NK-92 (cell line): ENCODE measurements around the gene TGFBR2.

Source experiments
- DNase-seq: peaks from one replicate; lab custom pipeline; 2025; ENCODE audit not compliant: unreplicated experiment; lab: John Stamatoyannopoulos, UW

TGFBR2 gene

DNA sequence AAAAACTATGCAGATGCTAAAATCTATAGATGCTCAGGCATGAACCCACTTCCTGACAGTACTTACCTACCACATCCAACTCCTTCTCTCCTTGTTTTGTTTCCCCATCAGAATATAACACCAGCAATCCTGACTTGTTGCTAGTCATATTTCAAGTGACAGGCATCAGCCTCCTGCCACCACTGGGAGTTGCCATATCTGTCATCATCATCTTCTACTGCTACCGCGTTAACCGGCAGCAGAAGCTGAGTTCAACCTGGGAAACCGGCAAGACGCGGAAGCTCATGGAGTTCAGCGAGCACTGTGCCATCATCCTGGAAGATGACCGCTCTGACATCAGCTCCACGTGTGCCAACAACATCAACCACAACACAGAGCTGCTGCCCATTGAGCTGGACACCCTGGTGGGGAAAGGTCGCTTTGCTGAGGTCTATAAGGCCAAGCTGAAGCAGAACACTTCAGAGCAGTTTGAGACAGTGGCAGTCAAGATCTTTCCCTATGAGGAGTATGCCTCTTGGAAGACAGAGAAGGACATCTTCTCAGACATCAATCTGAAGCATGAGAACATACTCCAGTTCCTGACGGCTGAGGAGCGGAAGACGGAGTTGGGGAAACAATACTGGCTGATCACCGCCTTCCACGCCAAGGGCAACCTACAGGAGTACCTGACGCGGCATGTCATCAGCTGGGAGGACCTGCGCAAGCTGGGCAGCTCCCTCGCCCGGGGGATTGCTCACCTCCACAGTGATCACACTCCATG lies 65.3 kb downstream of the TGFBR2 start:
- DNase-seq, result no peak

DNA sequence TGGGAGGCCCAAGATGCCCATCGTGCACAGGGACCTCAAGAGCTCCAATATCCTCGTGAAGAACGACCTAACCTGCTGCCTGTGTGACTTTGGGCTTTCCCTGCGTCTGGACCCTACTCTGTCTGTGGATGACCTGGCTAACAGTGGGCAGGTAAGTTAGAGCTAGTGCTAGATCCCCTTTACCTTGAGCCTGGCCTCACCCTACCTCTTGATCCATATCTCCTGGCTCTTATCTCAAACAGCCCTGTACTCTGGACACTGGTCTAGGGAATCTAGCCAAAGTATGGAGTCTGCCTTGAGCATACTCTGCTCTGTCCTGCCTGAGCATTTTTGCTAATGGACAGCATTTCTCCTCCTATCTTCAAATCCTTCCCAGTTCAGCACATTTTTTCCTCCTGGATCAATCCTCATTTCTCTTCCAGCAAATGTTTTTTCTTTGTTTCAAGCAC lies 65.9 kb downstream of the TGFBR2 start:
- no peak for DNase-seq

DNA sequence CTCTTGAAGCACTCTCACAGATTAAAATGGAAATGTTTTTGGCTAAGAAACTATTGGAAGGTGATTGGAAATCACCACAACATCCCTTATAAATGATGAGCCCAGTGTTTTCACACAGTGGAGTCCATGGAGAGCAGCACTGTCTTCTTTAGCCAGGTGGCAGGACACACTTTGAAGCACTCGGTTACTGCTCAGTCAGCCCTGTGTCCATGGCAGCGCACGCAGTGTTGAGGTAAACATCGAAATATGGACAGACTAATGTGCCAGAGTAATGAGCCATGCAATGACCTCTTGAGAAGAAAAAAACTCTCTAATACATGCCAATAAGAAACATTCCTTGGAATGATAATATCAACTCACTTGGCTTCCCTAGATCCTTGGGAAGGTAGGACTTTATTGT lies 66.6 kb downstream of the TGFBR2 start:
- no peak for DNase-seq

DNA sequence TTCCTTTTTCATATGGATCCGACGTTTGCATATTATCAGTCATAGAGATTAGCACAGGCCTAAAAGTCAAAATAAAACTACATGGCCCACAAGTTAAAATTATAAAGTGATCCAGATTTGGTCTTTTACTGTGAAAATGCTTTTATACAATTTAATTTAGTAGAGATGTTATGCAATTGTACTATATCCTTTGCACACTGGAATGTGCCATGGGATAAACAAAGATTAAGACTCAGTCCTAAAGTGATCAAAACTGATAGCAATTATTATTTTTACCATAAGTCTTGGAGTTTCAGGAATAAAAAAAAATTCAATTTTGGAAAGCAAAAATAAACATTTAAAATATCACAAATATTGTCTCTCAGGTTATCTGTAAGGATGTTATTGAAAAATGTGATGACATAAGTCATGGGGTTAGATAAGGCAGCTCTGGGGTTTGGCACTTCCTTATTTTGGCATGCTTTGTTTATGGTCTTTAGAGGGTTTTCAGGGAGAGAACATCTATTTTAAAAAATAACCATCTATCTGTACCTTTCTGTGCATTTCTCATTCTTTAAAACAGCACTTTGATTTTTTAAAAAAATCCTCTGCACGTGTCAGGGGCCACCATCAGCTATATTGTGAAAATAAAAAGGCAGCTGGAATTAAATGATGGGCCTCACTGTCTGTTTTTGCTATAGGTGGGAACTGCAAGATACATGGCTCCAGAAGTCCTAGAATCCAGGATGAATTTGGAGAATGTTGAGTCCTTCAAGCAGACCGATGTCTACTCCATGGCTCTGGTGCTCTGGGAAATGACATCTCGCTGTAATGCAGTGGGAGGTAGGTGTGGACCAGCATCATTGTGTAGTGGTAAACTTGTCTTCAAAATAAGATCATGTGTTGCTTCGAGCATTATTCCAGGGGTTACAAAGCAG lies 67.3 kb downstream of the TGFBR2 start:
- DNase-seq, result no peak

DNA sequence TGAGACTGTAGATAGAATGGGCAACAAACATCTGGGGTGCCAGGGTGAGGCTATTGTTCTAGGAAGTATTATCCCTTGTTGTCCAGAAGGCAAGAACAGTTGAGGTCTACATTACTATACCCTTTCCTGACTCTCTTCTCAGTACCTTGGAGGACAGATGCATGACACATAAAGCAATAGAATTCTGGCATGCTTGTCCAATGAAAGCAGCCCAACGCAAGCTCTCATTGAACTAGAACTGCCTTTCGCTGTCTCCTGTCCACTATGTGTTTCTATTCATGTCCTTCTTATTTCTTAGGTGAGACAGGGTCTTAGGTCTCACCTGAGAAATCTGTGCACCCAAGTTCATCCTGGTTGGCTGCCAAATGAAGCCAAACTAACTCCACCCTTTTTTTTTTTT lies 68.6 kb downstream of the TGFBR2 start:
- no peak for DNase-seq

DNA sequence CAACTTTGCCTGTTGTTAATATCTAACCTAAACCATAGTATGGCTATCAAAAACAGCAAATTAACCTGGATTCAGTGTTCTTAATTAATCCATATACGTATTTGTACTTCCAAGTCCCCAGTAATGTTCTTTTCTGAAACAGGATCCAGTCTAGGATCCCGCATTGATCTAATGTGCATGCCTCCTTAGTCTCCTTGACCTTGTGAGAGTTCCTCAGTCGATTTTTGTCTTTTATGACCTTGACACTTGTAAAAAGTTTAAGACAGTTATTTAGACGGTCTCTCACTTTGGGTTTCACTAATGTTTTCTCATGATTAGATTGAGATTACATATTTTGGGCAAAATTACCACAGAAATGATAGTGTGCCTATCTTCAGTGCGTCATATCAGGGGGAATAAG lies 69.4 kb downstream of the TGFBR2 start:
- no peak for DNase-seq

- DNase-seq, result no peak
Observed at GRCh38 chr3:30676424-30677346, 70.3 kb downstream of the TGFBR2 start.

DNA sequence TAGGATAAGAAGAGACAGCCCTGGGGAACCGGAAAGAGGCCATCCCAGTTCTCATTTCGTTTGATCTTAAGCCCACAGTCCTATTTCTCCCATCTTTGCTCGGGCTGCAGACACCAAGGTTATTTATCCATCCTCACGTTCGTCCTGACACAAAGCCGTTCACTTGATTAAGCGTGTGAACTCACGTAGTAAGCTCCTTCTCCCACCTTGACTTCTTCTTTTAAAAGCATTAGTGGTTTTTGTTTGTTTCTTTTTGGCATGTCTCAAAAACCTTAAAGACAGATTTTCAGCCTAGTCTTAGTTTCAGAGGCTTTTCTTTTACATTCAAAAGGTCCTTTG lies 70.9 kb downstream of the TGFBR2 start:
- no peak for DNase-seq

DNA sequence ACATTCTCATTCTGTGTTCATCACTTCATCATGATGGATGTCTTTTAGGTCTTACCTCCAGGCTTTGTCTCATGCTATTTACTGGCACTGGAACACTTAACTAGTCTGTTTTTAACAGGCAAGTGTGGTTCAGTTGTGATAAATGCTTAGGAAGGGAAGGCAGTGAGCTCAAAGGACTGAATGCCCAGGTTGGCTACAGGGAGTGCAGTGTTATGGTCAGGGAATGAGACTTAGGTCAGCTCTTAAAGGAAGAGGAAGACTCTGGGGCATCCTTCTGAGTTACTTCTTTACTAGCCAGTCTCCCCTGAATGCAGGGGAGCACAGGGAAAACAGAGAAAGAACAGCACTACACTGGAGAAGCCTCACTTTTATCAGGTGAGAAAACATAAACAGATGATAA lies 72.6 kb downstream of the TGFBR2 start:
- DNase-seq, result no peak

DNA sequence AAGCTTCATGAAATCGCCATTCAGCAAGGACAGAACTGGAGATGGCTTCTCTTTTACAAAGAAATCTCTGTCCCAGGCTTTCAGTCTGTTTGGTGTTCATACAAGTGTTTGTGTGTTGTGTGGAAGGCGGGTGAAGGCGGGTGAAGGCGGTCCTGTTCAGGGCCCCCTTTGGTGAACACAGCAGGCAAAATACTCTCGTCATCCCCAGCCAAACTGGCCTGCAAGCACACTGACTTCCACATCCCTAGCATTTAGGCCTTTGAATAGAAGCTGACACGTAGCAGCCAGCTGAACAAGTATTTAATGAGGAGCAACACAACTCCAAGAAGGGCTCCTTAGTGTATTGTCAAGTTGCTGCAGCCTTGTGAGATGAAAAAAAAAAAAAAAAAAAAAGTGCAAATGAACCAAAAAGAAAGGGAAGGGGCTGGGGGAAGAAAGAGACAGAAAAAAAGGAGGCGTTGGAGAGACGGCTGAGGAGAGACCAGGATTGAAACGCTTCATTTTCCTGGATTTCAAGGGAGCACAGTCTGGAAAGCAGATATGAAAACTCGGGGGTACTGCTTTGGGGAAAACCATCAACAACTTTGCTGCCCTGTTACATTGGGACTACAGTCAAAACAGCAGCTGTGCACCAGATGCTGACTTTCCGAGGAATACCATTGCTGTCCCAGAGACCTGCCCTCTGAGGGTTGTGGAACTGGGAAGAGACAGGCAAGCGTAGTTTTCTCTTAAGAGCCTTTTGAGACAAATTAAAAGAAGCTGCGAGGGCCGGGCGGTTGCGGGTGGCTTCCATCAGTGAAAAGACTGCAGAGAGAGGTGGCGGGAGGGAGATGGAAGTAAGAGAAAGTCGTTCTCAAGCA lies 74.6 kb downstream of the TGFBR2 start:
- no peak for DNase-seq

DNA sequence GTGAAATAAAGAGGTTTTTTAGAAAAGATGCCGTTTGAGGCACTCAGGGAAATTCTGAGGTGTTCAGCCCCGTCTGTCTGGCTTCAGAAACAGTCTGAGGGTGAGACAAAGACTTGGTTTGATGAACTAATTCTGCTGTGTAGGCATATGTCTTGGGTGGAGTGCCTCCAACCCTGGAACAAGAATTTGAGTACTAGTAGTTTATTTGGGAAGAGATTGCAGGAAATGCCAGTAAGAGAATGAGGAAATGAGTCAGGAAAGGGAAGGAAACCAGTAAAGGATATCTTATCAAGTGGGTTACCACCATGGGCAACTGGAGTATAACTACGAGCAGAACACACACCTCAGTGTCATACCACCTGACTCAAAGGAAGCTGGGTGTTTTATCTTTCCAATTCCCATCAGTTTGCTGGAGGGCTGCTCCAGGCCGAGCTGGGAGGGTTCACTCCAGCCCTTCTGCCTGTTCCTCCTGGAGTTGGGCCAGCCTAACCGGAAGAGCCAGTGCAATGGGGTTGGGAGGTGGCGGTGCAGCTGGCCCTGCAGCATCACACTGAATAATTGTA lies 75.3 kb downstream of the TGFBR2 start:
- DNase-seq, result no peak

DNA sequence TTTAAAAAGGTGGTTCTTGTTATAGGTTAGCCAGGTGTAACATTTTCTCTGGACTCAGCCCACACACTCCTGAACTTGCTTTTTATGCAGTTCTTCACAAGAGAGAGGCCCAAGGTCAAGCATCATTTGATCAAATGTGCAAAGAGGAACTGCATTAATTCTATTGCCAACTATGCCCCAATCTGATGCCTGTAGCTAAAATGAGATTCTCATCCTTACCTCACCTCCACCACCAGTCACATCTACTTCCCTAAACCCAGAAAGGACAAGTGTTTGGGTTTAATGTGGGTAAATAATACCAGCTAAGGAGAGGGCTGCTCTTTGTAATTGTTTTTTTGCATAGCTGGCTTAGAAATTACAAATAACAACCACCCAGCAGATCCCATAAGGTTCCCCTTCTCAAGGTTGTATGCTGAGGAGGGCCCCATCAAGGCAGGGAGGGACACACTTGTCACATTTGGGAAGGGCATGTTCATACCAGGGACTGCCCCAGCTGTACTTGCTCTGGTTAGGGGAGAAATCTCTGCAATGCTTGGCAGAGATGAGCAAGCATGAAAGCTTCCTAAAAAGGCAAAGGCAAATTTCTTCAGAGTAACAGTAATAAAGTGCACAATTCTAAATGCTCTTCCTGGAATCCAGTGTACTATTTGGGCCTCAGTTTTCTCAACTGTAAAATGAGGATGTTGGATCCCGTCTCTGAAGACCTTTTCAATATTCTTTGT lies 76.2 kb downstream of the TGFBR2 start:
- no peak for DNase-seq

DNA sequence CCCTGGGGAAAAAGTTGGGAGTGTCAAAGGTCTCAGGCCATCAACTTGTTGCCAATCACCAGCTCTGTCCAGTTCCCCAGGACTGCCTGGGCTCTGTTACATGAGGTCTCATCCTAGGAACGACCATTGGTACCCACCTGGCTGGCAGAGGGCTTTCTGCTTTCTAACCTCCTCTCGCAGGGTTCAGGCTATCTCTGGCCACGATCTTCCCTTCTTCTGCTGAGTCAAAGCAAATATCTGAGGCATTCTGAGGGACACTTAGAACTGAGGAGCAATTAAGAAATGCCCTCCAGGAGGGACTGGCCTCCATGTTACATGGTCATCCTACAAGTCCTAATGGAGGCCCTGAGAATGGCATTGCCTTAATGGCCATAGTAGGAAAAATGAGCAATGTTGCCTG lies 77.4 kb downstream of the TGFBR2 start:
- DNase-seq, result no peak

DNA sequence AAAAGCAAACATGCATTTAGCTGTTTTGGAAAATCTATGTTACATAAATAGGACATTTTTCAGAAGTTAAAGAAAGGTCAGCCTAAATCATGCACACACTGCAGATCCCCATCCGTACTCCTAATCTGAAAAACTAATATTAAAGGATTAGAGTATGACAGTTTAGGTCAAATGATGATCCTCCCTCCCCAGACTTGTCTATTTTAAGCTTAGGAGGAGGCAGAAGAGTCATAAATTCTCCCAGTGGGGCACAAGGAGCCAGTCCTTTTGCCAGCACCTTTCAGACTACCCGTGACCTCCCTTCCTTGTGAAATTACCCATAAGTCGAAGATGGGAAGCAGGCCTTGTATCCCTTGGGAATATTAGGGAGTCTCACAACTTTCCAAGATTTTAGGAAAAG lies 78.0 kb downstream of the TGFBR2 start:
- no peak for DNase-seq

- no peak for DNase-seq
Observed at GRCh38 chr3:30685267-30685667, 78.9 kb downstream of the TGFBR2 start.

GRCh38 chr3:30686176-30686575 lies 79.8 kb downstream of the TGFBR2 start:
- DNase-seq, result no peak

GRCh38 chr3:30686799-30687198 lies 80.4 kb downstream of the TGFBR2 start:
- no peak for DNase-seq

DNA sequence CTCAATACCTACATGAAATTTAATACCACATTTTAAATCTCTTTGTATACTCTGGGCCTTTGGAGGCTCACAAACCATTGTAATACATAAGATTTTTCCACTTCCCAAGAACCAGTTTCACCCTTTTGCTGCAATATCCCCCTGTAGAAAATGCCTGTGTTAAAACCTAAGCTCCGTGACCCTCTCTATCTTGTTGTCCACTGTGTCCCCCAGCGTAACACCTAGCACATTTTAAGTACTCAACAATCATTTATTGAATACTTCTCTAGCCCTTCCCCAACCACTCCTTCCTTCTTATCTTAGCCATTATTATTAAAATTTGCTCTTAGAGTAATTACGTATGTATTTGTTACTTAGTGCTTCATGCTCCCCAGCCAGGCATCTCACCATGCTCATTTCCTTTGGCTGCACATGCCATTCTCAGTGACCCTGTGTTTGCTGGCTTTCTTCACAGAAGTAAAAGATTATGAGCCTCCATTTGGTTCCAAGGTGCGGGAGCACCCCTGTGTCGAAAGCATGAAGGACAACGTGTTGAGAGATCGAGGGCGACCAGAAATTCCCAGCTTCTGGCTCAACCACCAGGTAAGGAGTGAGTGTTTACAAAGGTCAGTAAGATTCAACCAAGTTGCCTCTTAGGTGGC lies 81.6 kb downstream of the TGFBR2 start:
- DNase-seq, result no peak
